ENCODE results near the gene CLDN24. TPM values are rescaled to one million over a fixed set of nuclear protein-coding genes. Genes with fewer than 3 reads are reported as not detected.
A peak's percentile ranks its signal among the peaks of the same experiment; 100 is the strongest.

The CLDN24 gene
- total RNA-seq, 1 experiment from 2014 or later = not detected

- H3K18ac ChIP-seq (ENCODE audit: insufficient read length, low read depth, low read length) = no peak overlapping the region
- no peaks in the 10 kb centered on the region for H3K79me1 ChIP-seq (ENCODE audit: insufficient read depth, low read depth, low read length, poor library complexity, severe bottlenecking)
- H2BK120ac ChIP-seq (ENCODE audit: low read depth, low read length, poor library complexity, severe bottlenecking) = no peak overlapping the region
- no peak overlapping the region for H2AFZ ChIP-seq (ENCODE audit: low read length)
- no peak overlapping the region for H2BK5ac ChIP-seq (ENCODE audit: insufficient read length, low read length)
- H3K4me1 ChIP-seq (ENCODE audit: insufficient read depth, low read length) = no peaks in the 10 kb centered on the region
- no peak overlapping the region for H3K56ac ChIP-seq (ENCODE audit: insufficient read length, low read depth, low read length)
- H3K23me2 ChIP-seq (ENCODE audit: insufficient read length, low read depth, low read length, poor library complexity, severe bottlenecking) = no peaks in the 10 kb centered on the region
- no peak overlapping the region for H3K14ac ChIP-seq (ENCODE audit: insufficient read depth, low read length)
- H2BK15ac ChIP-seq (ENCODE audit: low read depth, low read length) = no peak overlapping the region
- H2BK20ac ChIP-seq (ENCODE audit: low read depth, low read length, poor library complexity, severe bottlenecking) = no peak overlapping the region
- peak overlapping the region in 1 of 3 experiments; percentile 52; a peak in 1 of 7 replicates for H3K27ac Mint-ChIP-seq
- H4K5ac ChIP-seq (ENCODE audit: insufficient read length, low read depth, low read length) = no peak overlapping the region
- no peak overlapping the region for H3T11ph ChIP-seq (ENCODE audit: low read length)
- H4K91ac ChIP-seq (ENCODE audit: insufficient read length, low read depth, low read length) = no peak overlapping the region
- H4K20me1 ChIP-seq (ENCODE audit: control insufficient read depth, insufficient read depth, insufficient read length) = no peaks in the 10 kb centered on the region
- H3K27me3 Mint-ChIP-seq (ENCODE audit: low read depth) = no peaks in the 10 kb centered on the region; the same call in 1 of the 2 replicates
- no peak overlapping the region for H3K4me2 ChIP-seq (ENCODE audit: insufficient read depth, insufficient read length, low read length)
- no peak overlapping the region for H2BK12ac ChIP-seq (ENCODE audit: insufficient read length, low read depth, low read length)
- H4K8ac ChIP-seq (replicated peaks; ENCODE audit: insufficient read length, low read depth, low read length) = no peak overlapping the region
- DNase-seq = peak; percentile 47
- no peak overlapping the region for H3K27ac ChIP-seq (ENCODE audit: insufficient read length, low read depth, low read length)
- TF ChIP-seq CTCF (conservative IDR thresholded peaks at IDR 0.05) = no peak
- no peak overlapping the region for H2AK5ac ChIP-seq (ENCODE audit: insufficient read length, low read length)
- no peaks in the 10 kb centered on the region for H3K9me3 Mint-ChIP-seq
- no peaks in the 10 kb centered on the region for H3K4me1 Mint-ChIP-seq
- no peaks in the 10 kb centered on the region for H3K9me3 ChIP-seq (ENCODE audit: control insufficient read depth, low read depth, low read length)
- H3K23ac ChIP-seq (ENCODE audit: insufficient read length, low read depth, low read length) = no peak overlapping the region
- H3K27me3 ChIP-seq (ENCODE audit: insufficient read depth, low read length) = no peaks in the 10 kb centered on the region
- H3K4me3 Mint-ChIP-seq = no peak overlapping the region; a peak in 1 of 5 replicates
- no peaks in the 10 kb centered on the region; a peak in 1 of 7 replicates for H3K36me3 Mint-ChIP-seq (ENCODE audit: insufficient read depth in 1 of 3, low read depth in 3 of 3)
- H3K4ac ChIP-seq (ENCODE audit: low read depth, low read length) = no peak overlapping the region
- no CpG with 5 or more reads among the region's 40 CpGs for WGBS (ENCODE audit: extremely low coverage, insufficient read length, low lambda C conversion rate)
- no peaks in the 10 kb centered on the region for H3K79me2 ChIP-seq (ENCODE audit: insufficient read depth, low read length)
- no peak overlapping the region for H3K9ac ChIP-seq (ENCODE audit: extremely low read depth, insufficient read length, low read length)
These were observed 20.6 kb upstream of the CLDN24 start for GRCh38 chr4:183342541-183343533.
